HG03135 (cell line): ENCODE results near the gene KIFC1.
"Not testable (repeated sequence)": the region's sequence is repeated elsewhere in the genome, so short reads cannot be mapped to it uniquely, and the experiment has no call there.

Experiments used
- ATAC-seq: cut with Tn5 transposase; IDR thresholded peaks from one replicate; pipeline ENCODE4 v1.9.1; 2021; ENCODE audit warnings: mild to moderate bottlenecking, moderate library complexity; ENCODE audit not compliant: unreplicated experiment

KIFC1 gene

DNA sequence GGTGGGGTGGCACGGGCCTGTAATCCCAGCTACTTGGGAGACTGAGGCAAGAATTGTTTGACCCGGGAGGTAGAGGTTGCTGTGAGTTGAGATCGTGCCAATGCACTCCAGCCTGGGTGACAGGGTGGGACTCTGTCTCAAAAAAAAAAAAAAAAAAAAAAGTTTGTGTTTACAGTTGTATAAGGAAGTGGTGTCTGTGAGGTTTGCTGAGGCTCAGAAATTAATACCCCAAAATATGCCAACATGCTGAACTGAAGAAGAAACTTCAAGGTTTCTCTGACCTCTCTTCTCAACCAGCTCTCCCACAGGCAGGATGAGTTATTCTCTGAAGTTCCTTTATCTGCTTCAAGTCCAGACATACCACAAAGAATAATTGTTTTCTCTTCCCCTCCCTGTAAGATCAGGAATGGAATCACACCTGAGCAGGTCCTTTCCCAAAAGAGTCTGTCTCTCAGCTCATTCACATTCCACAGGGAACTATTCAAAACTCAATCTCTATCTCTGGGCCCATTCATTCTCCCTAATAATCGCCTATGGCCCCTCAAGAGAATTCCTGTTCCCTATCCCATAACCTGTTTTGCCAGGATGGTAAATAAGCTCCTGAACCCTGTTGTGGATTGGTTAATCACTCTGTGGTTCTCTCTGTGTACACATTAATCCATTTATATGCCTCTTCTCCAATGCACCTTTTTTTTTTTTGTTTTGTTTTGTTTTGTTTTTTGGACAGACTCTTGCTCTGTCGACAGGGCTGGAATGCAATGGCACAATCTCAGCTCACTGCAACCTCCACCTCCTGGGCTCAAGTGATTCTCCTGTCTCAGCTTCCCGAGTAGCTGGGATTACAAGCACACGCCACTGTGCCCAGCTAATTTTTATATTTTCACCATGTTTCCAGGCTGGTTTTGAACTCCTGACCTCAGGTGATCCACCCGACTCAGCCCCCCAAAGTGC lies 17.4 kb upstream of the KIFC1 start:
- ATAC-seq = no peak

DNA sequence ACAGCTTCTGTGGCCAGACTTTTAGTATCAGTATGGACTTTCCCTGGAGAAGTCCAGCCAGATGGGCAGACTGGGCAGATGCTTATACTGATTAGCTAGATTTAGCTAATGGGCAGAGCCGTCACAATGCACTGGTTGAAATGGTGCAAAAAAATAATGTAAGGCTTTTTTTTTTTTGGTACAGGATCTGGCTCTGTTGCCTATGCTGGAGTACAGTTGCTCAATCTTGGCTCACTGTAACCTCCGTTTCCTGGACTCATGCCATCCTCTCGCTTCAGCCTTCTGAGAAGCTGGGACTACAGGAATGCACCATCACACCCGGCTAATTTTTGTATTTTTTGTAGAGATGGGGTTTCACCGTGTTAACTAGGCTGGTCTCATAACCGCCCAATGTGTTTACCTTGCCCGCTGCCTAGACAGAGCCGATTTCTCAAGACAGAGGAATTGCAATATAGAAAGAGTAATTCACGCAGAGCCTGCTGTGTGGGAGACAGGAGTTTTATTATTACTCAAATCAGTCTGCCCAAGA lies 16.4 kb upstream of the KIFC1 start:
- ATAC-seq = no peak

- ATAC-seq = no peak
Observed at GRCh38 chr6:33377171-33377570, 14.5 kb upstream of the KIFC1 start.

GRCh38 chr6:33379184-33379583 lies 12.4 kb upstream of the KIFC1 start:
- ATAC-seq = not testable (repeated sequence)

- no peak for ATAC-seq
Observed at GRCh38 chr6:33380272-33380981, 11.2 kb upstream of the KIFC1 start.

GRCh38 chr6:33383427-33384185 lies 8.0 kb upstream of the KIFC1 start:
- ATAC-seq = no peak

DNA sequence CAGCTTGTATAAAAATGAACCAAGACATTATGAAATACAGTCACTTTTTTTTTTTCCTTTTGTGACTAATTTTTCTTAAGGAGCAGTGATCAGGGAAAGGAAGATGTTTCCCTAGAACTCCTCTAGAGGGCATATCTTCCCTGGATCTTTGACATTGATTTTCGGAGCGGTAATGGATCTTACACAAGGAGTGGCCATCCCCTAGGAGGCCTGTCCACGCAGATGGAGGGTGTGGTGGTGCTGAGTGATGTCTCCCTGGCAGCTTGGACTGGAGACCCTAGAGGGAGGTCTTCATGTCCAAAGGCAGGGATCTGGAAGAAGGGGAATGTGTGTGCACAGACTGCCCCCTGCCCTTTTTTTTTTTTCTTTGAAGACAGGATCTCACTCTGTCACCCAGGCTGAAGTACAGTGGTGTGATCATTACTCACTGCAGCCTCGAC lies 7.0 kb upstream of the KIFC1 start:
- ATAC-seq = no peak

GRCh38 chr6:33390173-33390572 lies 1.4 kb upstream of the KIFC1 start:
- ATAC-seq = no peak

- ATAC-seq = no peak
Observed at GRCh38 chr6:33390767-33391277, 801 bp upstream of the KIFC1 start.

DNA sequence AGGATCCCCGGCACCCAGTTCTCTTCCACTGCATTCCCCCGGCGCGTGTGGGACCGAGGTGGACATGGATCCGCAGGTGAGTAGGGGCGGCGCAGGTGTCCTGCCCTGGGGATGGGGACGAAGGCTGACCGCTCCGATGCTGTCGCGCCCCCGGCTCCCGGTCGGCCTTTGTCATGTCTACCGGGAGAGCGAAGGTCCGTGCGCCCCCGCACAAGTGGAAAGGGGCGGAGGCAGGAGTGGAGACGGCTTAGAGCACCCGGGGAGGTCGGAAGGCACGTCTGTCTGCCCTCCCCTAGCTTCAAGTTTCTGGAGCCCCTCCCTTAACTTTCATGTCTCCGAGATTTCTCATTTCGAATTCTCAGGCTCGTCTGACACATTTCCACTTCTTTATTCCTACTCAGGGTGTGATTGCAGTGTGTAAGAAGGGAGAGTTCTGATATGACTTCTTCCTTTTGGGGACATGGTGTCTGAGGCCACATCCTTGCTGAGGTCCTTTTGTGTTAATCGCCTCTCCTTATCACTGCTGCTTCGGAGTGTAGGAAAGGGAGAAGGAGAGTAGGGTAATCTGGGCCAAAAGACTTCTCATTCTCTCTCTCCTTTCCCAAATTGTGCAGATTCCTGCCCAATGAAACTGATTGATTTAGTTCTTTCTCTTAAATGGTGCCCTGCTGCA lies 435 bp downstream of the KIFC1 start:
- ATAC-seq = peak; percentile 10

GRCh38 chr6:33392595-33392948 lies 949 bp downstream of the KIFC1 start:
- ATAC-seq = no peak

DNA sequence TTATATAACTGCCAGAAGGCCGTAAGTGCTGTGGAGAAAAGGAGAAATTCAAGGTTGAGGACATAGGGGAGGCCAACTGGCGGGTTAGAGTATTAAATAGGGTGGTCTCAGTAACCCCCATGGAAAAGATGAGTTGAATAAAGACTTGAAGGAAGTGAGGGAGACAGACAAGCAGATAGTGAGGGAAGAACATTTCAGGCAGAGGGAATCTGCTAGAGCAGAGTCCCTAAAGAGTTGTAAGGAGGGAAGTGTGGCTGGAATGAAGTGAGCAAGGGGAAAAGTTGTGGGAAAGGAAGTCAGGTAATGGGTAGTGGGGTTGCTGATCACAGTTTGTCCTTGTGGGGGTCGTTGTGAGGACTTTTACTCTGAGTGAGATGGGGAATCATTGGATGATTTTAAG lies 1.4 kb downstream of the KIFC1 start:
- no peak for ATAC-seq

- ATAC-seq = no peak
Observed at GRCh38 chr6:33397541-33397940, 5.9 kb downstream of the KIFC1 start.

DNA sequence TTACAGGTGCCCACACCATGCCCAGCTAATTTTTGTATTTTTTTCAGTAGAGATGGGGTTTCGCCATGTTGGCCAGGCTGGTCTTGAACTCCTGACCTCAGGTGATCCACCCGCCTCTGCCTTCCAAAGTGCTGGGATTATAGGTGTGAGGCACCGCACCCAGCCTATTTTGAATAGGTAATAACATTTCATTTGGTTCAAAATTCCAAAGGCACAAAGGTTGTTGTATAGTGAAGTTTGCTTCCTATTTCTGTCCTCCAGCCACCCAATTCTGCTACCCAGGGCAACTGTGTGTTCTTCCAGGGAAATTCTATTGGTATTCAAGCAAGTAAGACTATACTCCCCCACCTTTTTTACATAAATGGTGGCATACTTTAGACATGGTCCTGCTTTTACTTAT lies 7.0 kb downstream of the KIFC1 start:
- ATAC-seq = not testable (repeated sequence)

DNA sequence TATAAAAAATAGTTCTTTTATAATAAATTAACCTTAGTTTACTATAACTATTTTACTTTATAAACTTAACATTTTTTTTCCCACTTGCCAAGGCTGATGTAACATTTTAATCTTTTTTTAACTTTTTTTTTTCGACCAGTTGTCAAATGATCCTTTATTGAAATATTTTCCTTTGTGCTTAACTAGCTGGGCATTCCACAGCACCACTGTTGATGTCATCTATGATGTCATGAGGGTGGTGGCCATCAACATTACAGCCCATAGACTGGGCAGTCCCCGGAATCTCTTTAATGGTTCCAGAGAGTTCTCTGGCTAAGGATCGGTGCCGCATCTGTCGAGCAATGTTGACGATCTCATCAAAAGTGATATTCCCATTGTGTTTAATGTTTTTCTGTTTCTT lies 8.3 kb downstream of the KIFC1 start:
- not testable (repeated sequence) for ATAC-seq

- ATAC-seq = no peak
Observed at GRCh38 chr6:33404884-33405283, 13.3 kb downstream of the KIFC1 start.

DNA sequence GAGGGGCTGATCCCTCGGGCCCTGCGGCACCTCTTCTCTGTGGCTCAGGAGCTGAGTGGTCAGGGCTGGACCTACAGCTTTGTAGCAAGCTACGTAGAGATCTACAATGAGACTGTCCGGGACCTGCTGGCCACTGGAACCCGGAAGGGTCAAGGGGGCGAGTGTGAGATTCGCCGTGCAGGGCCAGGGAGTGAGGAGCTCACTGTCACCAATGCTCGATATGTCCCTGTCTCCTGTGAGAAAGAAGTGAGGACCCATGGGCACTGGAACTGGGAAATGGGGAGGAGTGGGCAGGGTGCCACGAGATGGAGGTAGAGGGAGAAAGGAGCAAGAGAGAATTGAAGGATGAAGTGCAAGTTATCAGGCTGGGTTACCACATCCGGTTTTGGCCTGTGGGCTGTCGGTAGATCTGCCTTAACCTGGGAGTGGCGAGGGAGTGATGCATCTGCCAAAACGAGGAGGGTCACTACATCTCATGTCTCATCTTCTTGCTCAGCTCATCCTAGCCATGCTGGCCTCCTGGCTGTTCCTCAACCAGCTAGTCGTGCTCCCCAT lies 13.8 kb downstream of the KIFC1 start:
- ATAC-seq = no peak

DNA sequence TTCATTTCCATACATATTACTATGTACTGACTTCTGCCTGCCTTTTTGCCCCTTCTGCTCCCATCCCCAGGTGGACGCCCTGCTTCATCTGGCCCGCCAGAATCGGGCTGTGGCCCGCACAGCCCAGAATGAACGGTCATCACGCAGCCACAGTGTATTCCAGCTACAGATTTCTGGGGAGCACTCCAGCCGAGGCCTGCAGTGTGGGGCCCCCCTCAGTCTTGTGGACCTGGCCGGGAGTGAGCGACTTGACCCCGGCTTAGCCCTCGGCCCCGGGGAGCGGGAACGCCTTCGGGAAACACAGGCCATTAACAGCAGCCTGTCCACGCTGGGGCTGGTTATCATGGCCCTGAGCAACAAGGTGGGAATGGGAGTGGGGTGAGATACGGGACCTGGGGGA lies 14.5 kb downstream of the KIFC1 start:
- ATAC-seq = no peak

DNA sequence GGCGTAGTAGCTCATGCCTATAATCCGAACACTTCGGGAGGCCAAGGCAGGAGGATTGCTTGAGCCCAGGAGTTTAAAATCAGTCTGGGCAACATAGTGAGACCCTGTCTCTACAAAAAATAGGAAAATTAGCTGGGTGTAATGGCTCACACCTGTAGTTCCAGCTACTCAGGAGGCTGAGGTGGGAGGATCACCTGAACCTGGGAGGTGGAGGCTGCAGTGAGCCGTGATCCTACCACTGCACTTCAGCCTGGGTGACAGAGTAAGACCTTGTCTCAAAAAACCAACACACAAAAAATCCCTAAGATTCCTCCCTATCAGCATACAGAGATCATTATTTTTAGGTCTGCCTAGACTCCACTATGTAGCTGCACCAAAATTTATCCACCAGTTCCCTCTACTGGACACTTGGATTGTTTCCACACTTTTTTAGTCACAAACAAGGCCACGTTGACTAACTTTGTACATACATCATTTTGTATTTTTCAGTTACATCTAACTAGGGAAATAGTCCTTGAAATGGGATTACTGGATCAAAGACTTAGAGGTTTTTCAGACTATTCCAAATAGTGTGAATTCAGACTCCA lies 15.6 kb downstream of the KIFC1 start:
- ATAC-seq = no peak
